GM18870 (cell line): ENCODE measurements around the gene C19orf85.

Experiments
- ATAC-seq: cut with Tn5 transposase; IDR thresholded peaks from one replicate; pipeline ENCODE4 v1.9.1; 2021; ENCODE audit warnings: moderate library complexity; ENCODE audit not compliant: unreplicated experiment

Gene C19orf85

GRCh38 chr19:55489711-55490477, 25.3 kb upstream of the C19orf85 start:
- no peak for ATAC-seq

- ATAC-seq: no peak
These were observed 24.6 kb upstream of the C19orf85 start for GRCh38 chr19:55488986-55489710.

DNA sequence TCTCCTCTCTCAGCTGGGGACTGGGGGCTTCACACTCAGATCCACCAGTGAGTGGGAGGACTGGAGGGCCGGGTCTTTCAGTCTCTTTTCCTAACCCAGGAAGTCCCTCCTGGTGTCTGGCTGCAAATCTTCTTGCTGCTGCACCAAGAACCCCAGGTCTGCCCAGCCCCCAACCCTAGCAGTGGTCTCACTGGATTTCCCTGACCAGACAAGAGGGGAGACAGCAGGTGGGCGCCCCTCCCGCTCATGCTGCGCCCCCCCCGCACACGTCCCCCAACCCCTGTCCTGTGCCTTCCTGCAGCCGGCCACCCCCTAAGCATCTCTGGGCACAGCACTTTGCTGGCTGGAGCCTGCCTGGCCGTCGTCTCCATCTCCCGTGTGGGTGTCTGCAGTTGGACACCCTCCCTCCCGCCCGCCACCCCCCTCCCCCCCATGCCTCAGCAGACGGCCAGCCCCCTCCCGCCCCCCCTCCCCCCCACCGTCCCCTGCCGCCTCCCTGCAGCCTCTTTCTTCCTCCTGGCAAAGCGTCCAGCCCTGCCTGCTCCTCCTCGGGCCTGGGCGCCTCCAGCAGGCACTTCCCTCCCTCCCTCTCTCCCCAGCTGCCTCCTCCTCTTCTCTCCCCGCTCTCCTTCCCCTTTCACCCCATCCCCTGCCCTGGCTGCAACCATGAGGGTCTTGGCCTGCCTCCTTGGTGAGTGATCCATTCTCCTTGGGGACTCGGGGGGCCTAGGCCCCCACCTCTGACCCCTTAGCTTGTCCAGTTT, 23.6 kb upstream of the C19orf85 start, which contains the start of gene SSC5D:
Gene SSC5D (plus strand): TSS at position 513 of the 764 bp plus-strand sequence. CDS start 154 bp downstream, at position 667.
- no peak for ATAC-seq

DNA sequence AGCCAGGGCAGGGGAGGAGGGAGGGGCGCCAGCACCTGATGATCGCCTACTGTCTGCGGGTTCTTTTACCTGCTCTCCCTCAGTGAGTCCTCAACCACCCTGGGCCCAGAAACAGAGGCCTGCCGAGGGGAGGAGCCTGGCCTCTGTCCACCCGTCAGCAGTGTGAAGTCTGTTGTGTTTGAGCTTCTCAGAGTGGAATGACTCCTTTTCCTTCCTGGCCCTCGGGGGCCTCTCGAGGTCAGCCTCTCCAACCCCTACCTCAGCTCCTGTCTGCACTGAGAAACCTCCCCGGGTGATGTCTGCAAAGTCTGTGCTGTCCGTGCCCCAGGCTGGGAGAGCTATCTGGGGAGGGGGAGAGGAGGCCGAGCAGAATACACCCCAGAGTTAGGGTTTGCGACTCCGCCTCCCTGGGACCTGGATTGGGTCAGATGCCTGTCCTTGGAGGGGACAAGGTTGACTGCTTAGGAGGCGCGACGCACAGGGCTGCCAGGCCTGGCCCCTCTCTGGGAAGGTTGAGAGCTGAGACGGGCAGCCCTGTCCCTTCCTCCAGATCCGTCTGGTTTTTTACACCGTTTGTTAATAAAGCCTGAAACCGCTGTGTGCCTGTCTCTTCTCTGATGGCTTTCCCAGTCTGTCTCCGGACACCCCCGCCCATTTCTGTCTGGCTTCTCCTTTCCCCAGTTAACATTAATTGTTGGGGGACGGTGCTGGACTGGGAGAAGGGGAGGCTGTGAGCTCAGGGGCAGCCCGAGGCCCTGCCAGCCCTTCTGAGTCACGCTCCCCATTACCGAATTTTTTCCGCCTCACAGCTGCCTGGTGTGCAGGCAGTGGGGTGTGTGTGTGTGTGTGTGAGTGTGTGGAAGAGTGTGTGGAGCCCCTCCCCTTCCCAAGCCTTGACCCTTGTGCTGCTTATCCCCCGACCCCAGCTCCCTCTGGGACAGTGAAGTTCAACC, 22.7 kb upstream of the C19orf85 start:
- ATAC-seq: no peak

GRCh38 chr19:55486043-55486970, 21.8 kb upstream of the C19orf85 start:
- ATAC-seq: no peak

GRCh38 chr19:55485439-55486011, 21.0 kb upstream of the C19orf85 start:
- no peak for ATAC-seq

- no peak for ATAC-seq
These were observed 20.3 kb upstream of the C19orf85 start, which contains the start of gene NAT14 for GRCh38 chr19:55484593-55485438. NAT14 (plus strand) TSS chr19:55485188; CDS start chr19:55485709, 521 bp downstream.

- no peak for ATAC-seq
These were observed 19.4 kb upstream of the C19orf85 start for GRCh38 chr19:55483706-55484592.

GRCh38 chr19:55482967-55483705, 18.6 kb upstream of the C19orf85 start:
- no peak for ATAC-seq

- ATAC-seq: no peak
These were observed 17.8 kb upstream of the C19orf85 start for GRCh38 chr19:55482156-55482961.

- ATAC-seq: no peak
These were observed 17.2 kb upstream of the C19orf85 start for GRCh38 chr19:55481794-55482155.

GRCh38 chr19:55481148-55481793, 16.7 kb upstream of the C19orf85 start:
- ATAC-seq: no peak

DNA sequence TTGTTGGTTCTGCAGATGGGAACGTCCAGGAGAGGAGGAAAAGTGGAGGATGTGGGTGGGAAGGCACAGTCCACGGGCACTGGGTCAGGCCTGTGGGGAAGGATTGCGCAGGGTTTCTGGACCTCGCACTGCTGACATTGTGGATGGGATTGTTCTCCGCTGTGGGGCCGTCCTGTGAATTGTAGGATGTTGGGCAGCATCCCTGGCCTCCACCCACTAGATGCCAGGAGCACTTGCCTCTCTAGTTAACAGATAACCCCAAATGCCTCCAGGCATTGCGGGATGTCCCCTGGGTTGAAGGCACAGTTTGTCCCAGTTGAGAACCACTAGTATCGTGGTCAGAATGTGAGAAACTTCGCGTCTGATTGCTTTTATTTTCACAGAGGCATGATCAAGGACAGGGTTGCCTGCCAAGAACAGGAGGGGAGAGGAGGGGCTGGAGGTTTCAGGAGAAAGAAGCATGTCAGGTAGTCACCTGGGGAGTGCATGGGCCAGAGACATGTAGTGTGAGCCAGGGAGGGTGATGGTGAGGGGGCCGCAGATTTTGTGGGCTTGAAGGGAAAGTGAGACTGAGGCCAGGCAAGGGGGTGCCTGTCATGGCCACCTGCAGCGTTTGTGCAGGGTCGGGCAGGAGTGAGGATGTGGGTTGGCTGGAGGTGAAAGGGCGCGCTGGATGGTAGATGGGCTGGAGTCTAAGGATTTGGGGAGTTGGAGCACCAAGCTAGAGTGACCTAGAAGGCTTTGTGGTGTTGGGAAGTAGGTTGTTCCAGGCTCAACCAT, 15.1 kb upstream of the C19orf85 start:
- ATAC-seq: no peak

DNA sequence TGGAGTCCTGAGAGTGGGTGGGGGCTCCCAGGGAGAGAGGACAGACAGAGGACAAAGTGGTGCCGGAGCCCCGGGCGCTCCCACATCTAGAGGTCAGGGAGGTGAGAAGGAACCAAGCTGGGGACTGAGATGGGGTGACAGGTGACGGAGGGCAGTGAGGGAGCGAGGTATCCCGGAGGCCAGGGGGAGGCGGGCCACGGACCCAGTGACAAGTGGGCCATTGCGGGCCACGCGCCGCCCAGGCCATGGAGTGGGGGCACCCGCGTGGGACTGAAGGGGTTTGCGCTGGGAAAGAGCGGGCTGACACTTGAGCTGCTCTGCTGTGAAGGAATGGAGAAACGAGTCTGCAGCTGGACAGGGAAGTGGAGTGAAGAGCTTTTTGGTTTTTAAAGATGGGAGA, 14.5 kb upstream of the C19orf85 start:
- no peak for ATAC-seq
